HT1080 (cell line): ENCODE data around the gene AVEN. TPM values are rescaled to one million over a fixed set of nuclear protein-coding genes. Genes with fewer than 3 reads are reported as not detected.
"Not testable (repeated sequence)": the region's sequence is repeated elsewhere in the genome, so short reads cannot be mapped to it uniquely, and the experiment has no call there.

Source experiments
- DNase-seq: peaks from one replicate; pipeline ENCODE4 v3.0.0-alpha.2; 2015; ENCODE audit warnings: low read depth
- total RNA-seq: library from RNA; depleted of rRNA; stranded (reverse); fragments of >200 nt; shearing (Covaris generic); gene quantifications from 2 replicates; pipeline ENCODE4 v1.2.3, GENCODE V29; 2014

The AVEN gene
- total RNA-seq, 1 experiment from 2014 or later: 14.0 TPM

- DNase-seq: no peak
Observed at GRCh38 chr15:34043391-34043790, 4.4 kb upstream of the AVEN start.

GRCh38 chr15:34039790-34040113 is 748 bp upstream of the AVEN start:
- no peak for DNase-seq

DNA sequence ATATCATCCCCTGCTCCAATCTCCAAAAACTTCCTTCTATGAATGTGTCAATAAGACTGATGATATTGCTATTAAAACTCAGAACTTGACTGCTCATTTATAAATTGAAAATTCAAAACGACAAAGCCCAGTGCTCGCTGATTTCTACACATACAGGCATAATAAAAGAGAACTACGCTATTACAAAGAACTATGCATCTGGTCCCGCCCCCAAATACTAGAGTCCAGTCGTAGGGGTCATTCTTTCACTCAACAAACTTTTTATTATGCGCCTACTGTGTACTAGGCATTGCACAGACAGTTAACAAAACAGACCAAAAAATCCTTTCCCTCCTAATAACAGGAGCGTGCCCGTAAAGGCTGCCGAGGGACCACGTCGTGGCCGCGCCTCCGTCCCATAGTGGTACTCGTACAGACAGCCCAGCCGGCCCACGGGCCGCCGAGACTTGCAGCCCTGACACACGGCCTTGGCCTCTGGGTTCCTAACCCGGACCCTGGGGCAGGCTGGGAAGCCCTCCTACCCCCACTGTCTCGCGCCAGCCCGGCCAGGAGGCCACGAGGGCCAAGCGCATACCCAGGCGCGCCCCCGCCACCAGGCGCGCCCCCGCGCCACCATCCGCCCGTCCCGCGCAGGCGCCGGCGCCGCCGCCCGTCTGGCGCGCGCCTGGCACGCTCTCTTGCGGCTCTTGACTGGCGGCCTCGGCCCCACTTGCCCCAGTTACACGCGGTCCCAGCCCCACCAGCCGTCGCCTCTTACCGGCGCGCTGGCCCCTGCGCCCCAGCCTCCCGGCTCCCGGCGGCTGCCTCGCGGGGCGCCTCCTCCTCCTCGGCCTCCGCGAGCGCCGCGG is 757 bp downstream of the AVEN start:
- peak; percentile 74 for DNase-seq

DNA sequence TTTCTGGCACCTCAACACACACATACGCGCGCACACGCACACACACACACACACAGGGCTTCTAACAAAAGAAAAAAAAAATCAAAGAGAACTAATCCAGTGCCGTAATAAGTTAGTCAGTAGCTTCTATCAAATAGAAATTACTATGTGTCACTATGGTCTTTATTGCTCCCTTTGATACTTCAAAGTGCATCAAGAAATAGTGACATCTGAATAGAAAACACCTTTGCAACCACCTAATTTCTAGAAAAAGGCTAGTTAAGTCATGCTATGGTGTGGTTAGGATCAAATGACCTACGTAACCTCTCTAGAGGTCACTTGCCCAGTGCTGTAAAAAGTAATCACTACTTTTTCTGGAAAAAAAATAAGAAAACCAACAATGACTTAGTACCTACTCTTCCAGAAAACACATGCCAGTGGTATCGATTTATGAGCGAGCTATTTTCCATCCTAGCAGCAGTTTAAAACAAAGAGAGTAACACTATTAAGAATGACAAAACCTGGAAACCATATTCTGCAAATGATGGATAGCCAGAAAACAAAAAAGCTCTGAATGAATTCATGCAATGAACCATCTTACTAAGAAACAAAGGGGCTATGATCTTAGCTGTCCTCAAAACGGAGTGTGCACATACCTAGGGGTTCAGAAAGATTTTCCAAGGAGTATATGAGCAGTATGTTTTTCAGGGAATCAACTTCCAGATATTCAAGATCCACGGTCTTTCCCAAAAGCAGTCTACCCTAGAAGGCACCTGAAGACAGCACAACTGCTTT is 6.8 kb downstream of the AVEN start:
- DNase-seq: no peak

DNA sequence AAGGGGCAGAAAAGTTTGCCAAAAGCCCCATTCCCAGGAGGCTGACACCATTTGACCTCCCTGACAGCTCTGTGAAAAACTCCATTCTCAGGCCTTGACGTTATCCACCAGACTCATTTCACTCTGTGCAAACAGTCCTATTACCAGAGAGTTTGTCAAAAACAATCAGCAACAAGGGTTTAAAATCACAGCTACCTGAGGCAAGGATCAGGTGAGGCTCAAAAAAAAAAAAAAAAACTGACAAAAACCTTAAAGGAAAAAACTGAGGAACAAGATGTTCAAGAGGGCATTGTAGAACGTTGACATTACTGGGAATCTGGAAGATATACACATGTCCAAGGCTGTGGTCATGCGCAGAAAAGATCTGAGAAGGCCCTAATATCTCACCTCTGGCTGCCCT is 11.4 kb downstream of the AVEN start:
- no peak for DNase-seq

DNA sequence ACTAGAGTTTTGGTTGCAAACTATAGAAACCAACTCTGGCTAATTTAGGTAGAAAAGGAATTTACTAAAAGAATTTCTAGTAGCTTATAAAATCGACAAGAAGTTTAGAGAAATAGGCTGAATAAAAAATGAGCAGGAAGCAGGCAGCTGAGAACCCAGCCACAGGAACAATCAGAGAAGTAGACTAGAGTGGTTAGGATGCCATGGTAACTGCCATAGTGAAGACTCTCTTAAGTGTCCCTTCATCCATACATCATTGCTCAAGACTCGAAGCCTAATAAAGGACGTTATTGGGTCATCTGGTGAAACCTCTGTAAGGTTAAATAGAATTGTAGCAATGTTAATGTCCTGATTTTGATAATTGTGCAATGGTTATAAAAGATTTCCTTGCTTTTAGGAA is 13.8 kb downstream of the AVEN start:
- no peak for DNase-seq

DNA sequence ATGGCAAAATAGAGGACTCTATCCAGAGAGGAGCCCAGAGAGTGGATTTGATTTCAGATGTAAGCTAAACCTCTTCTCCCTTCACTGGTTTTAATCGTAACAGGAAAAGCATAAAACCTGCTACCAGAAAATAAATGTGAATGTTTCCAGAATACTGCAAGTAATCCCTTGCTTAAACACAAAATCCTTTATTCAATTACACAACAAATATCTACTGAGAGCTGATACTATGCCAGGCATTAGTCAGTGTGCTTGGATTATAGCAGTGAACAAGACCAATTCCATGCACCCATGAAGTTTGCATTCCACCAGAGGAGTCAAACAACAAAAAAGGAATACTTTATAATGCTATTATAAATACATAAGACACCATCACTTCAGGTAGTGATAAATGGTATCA is 15.1 kb downstream of the AVEN start:
- no peak for DNase-seq

DNA sequence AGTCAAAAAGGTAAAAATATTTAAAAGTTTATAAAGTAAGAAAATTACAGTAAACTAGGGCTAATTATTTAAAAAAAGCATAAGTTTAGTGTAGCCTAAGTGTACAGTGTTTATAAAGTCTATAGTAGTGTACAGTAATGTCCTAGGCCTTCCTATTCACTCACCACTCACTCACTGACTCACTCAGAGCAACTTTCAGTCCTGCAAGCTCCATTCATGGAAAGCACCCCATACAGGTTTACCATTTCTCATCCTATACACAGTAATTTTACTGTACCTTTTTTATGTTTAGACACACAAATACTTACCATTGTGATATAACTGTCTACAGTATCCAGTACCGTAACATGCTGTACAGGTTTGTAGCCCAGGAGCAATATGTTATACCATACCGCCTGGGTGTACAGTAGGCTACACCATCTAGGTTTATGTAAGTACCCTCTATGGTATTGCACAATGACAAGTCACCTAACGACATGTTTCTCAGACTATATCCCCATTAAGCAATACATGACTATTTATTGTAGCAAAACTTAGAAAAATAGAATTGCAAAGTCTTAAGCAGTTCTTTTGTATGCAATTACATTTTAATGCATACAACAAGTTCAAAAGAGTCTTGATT is 19.5 kb downstream of the AVEN start:
- no peak for DNase-seq

DNA sequence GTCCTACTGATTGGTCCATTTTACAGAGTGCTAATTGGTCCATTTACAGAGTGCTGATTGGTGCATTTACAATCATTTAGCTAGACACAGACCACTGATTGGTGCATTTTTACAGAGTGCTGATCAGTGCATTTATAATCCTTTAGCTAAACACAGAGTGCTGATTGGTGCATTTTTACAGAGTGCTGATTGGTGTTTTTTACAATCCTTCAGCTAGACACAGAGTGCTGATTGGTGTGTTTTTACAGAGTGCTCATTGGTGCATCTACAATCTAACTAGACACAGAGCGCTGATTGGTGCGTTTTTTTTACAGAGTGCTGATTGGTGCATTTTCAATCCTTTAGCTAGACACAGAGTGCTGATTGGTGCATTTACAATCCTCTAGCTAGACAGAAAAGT is 20.3 kb downstream of the AVEN start:
- not testable (repeated sequence) for DNase-seq

GRCh38 chr15:34018021-34018645 is 20.9 kb downstream of the AVEN start:
- no peak for DNase-seq

DNA sequence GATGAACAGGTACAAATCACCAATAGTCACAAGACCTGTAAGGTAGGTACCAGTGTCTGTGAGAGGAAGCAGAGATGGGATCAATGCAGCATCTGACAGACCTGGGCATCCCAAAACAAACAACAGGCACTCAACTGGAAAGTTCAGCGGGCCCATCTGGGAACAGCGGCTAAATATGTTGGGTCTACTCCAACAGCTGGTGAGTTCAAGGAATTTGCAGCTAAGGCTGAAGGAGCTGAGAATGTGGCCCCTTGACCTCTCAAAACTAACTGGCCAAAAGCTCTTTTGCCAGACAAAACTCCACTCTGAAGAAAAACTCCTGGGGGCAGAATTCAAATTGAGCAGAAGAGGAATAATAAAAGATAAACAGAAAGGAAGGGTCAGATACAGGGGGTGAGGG is 24.4 kb downstream of the AVEN start:
- no peak for DNase-seq

DNA sequence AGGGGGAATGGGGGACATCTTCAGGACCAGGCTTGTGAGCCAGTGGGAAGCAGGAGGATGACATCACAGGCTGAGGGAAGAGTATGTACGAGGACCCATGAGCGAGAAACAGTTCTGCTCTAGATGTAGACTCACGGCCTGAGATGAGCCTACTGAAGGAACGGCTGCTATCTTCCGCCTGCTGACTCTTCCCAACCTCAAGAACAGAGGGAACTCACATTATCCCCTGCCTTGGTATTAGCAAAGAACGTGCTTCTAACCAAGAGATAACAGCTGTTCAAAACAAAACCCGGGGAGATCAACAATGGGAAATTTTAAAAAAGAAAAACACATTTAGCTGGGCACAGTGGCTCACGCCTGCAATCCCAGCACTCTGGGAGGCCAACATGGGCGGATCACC is 25.3 kb downstream of the AVEN start:
- DNase-seq: no peak

- DNase-seq: no peak
Observed at GRCh38 chr15:34012461-34013028, 26.5 kb downstream of the AVEN start.

- no peak for DNase-seq
Observed at GRCh38 chr15:34011481-34011880, 27.5 kb downstream of the AVEN start.

- DNase-seq: no peak
Observed at GRCh38 chr15:34010921-34011320, 28.1 kb downstream of the AVEN start.

DNA sequence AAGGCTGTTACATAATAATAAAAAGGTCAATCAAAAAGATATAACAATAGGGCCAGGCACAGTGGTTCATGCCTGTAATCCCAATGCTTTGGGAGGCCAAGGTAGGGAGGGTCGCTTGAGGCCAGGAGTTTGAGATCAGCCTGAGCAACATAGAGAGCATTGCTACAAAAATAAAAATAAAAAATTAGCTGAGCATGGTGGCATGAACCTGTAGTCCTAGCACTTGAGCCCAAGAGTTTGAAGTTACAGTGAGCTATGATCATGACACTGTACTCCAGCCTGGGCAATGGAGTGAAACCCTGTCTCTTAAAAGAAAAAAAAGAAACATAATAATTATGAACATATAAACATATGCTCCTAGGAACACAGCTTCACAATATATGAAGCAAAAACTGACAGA is 29.3 kb downstream of the AVEN start:
- DNase-seq: no peak

GRCh38 chr15:34006381-34006780 is 32.6 kb downstream of the AVEN start:
- no peak for DNase-seq

- DNase-seq: no peak
Observed at GRCh38 chr15:34001536-34001935, 37.5 kb downstream of the AVEN start.

GRCh38 chr15:33995666-33996065 is 43.3 kb downstream of the AVEN start:
- not testable (repeated sequence) for DNase-seq

- peak; percentile 38 for DNase-seq
Observed at GRCh38 chr15:33994005-33994615, 44.9 kb downstream of the AVEN start.

- DNase-seq: peak; percentile 50
Observed at GRCh38 chr15:33988384-33988783, 50.6 kb downstream of the AVEN start.
